Fibroblast of skin of abdomen (primary cell): ENCODE measurements around the gene KRTCAP2. TPM values are rescaled to one million over a fixed set of nuclear protein-coding genes. Genes with fewer than 3 reads are reported as not detected.
A peak's percentile ranks its signal among the peaks of the same experiment; 100 is the strongest.
"Not testable (repeated sequence)": the region's sequence is repeated elsewhere in the genome, so short reads cannot be mapped to it uniquely, and the experiment has no call there.

Experiments
- DNase-seq: peaks from one replicate; pipeline ENCODE4 v3.0.0-alpha.2; 2013
- polyA plus RNA-seq, 2 experiments: library from polyadenylated mRNA; unstranded; fragments of 120-200 nt; gene quantifications; one replicate each; pipeline ENCODE4 v1.2.1, GENCODE V29; 2013; ENCODE audit not compliant: insufficient read length in 2 of 2

KRTCAP2 gene
- 153 TPM for polyA plus RNA-seq (2013, experiment 1 of 2; ENCODE audit: insufficient read length)
- 157 TPM for polyA plus RNA-seq (2013, experiment 2 of 2; ENCODE audit: insufficient read length)

- peak; percentile 96 for DNase-seq
Measured at GRCh38 chr1:155172732-155173477, at the start of gene KRTCAP2. TSS of gene KRTCAP2 (minus strand) at chr1:155173304. CDS start at chr1:155173224, 80 bp downstream.

GRCh38 chr1:155220211-155220965 lies 47.3 kb upstream of the KRTCAP2 start:
- DNase-seq, result not testable (repeated sequence)

- DNase-seq, result no peak
Measured at GRCh38 chr1:155219592-155220031, 46.5 kb upstream of the KRTCAP2 start.

GRCh38 chr1:155218854-155219591 lies 45.9 kb upstream of the KRTCAP2 start:
- DNase-seq, result peak; percentile 60

- not testable (repeated sequence) for DNase-seq
Measured at GRCh38 chr1:155214702-155215101, 41.6 kb upstream of the KRTCAP2 start.

- DNase-seq, result not testable (repeated sequence)
Measured at GRCh38 chr1:155212051-155212440, 38.9 kb upstream of the KRTCAP2 start.

GRCh38 chr1:155211381-155212050 lies 38.4 kb upstream of the KRTCAP2 start:
- peak; percentile 26 for DNase-seq

GRCh38 chr1:155210314-155211104 lies 37.4 kb upstream of the KRTCAP2 start:
- no peak for DNase-seq

GRCh38 chr1:155209312-155209721 lies 36.2 kb upstream of the KRTCAP2 start:
- DNase-seq, result no peak

- peak; percentile 84 for DNase-seq
Measured at GRCh38 chr1:155208541-155209311, 35.6 kb upstream of the KRTCAP2 start, which contains the start of gene MTX1. TSS of gene MTX1 (plus strand) at chr1:155208695. CDS start at chr1:155208805, 110 bp downstream.

GRCh38 chr1:155207806-155208540 lies 34.9 kb upstream of the KRTCAP2 start, which contains the start of gene THBS3:
TSS of gene THBS3 (minus strand) at chr1:155207897. CDS start at chr1:155207876, 21 bp downstream.
- DNase-seq, result peak; percentile 57

GRCh38 chr1:155206891-155207805 lies 34.0 kb upstream of the KRTCAP2 start:
- peak; percentile 78 for DNase-seq

- no peak for DNase-seq
Measured at GRCh38 chr1:155205969-155206593, 33.0 kb upstream of the KRTCAP2 start.

GRCh38 chr1:155205035-155205434 lies 31.9 kb upstream of the KRTCAP2 start:
- DNase-seq, result no peak

- DNase-seq, result no peak
Measured at GRCh38 chr1:155202731-155203515, 29.8 kb upstream of the KRTCAP2 start.

- no peak for DNase-seq
Measured at GRCh38 chr1:155202198-155202597, 29.1 kb upstream of the KRTCAP2 start.

GRCh38 chr1:155200920-155201319 lies 27.8 kb upstream of the KRTCAP2 start:
- no peak for DNase-seq
